T47D (cell line): ENCODE results near the gene RPL41.
A peak's percentile ranks its signal among the peaks of the same experiment; 100 is the strongest.
"Not testable (repeated sequence)": the region's sequence is repeated elsewhere in the genome, so short reads cannot be mapped to it uniquely, and the experiment has no call there.

Experiments used
- DNase-seq, 2 experiments: peaks; one replicate each; pipeline versions ENCODE4 v3.0.0 to v3.0.0-alpha.2; 2011 to 2012; ENCODE audit warnings: low read depth in 1 of 2, low spot score in 1 of 2
- JUND ChIP-seq: IDR thresholded peaks from 2 replicates; pipeline ENCODE4 v1.6.1; 2012; ENCODE audit warnings: low read depth
- in situ Hi-C: cut with HindIII; loops from 2 replicates; pipeline ENCODE4 v1.10.0; 2016; ENCODE audit warnings: low sequenced_read_pairs, low pct_unique_long_range_greater_than_20kb

RPL41 gene

DNA sequence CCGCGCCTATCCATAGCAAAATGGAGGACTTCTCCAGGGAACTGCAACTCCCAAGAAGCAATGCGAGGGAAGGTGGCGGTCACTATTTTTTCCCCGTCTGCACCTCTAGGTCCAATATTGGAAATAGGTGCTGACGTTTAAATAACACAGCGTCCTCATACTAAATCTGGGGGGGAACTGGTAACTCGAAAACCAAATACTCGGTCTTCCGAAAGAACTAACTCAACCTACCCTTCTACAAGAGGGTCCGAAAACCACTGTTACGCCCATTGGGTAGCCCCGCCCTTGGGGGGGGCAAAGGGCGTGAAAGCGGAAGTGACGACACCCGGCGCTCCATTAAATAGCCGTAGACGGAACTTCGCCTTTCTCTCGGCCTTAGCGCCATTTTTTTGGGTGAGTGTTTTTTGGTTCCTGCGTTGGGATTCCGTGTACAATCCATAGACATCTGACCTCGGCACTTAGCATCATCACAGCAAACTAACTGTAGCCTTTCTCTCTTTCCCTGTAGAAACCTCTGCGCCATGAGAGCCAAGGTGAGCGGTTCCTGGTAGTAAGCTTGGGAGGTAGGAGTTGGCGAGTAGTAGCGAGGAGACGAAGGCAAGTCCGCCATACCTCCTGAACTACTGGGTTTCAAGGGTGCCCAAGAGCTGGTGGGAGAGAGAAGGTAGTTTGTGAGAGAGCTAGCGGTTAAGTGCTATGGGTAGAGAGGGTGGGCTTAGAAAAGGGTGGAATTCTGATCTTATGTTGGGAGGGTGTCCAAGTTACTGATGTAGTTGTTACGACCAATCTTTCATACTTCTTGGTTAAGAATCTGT lies at the start of gene RPL41:
TSS of gene RPL41 (plus strand) at position 367 of the 815 bp plus-strand sequence.
- peak in 1 of 2 experiments; percentile 98 for DNase-seq
- in situ Hi-C loops = no loop called here
- TF ChIP-seq JUND = no peak; the same call in 1 of the 2 replicates

GRCh38 chr12:56071648-56072047 lies 44.8 kb upstream of the RPL41 start:
- no peak for DNase-seq
- in situ Hi-C loops = no loop called here
- no peak for TF ChIP-seq JUND

DNA sequence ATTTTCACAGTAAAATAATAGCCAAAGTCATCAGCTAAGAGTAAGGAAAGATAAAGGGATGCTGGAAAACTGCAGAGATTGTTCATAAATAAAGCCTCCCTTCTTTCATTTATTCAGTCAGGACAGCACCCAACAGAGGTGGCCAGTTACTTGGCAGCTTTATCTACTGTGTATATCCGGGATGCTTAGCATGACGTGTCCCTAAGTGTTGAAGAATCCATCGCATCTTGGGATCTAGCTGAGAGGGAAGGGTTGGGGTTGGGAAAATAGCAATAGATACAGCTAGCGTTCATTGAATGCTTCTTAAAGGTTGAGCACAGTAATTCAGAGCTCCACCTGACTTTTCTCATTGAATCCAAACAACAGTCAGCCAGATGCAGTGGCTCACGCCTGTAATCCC lies 42.0 kb upstream of the RPL41 start:
- no peak for DNase-seq
- in situ Hi-C loops = no loop called here
- no peak for TF ChIP-seq JUND

- DNase-seq, in situ Hi-C loops: not testable (repeated sequence)
These were observed 38.5 kb upstream of the RPL41 start for GRCh38 chr12:56077966-56078365.

GRCh38 chr12:56078427-56078826 lies 38.0 kb upstream of the RPL41 start:
- DNase-seq = no peak
- TF ChIP-seq JUND = no peak
- in situ Hi-C loops = no loop called here

DNA sequence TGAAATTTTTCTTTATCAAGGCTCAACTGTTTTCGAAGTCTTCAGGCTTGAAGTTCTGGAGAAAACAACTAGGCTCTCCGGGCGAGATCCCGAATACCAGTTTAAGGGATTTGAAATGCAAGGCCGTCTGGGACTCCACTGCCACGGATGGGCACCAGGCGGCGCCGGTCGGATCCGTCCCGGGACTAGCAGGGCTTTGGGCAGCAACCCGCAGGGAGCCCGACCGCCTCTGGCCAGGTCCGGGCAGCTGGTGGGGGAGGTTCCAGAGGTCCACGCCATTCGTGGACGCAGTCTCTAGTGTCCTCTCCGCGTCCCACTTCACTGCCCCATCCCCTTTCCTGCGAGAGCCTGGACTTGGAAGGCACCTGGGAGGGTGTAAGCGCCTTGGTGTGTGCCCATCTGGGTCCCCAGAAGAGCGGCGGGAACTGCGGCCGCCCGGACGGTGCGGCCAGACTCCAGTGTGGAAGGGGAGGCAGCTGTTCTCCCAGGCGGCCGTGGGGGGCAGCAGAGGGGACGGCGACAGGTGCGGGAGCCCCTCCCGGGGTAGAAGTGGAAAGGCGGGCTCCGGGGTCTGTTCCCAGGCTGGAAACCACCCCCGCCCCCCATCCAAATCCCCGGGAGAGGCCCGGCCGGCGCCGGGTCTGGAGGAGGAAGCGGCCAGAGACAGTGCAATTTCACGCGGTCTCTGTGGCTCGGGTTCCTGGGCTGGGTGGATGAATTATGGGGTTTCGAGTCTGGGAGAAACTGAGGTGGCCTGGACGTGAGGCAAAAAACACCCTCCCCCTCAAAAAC lies 37.3 kb upstream of the RPL41 start:
- in situ Hi-C loops = no loop called here
- TF ChIP-seq JUND = no peak
- DNase-seq = peak; percentile 84 to 96

DNA sequence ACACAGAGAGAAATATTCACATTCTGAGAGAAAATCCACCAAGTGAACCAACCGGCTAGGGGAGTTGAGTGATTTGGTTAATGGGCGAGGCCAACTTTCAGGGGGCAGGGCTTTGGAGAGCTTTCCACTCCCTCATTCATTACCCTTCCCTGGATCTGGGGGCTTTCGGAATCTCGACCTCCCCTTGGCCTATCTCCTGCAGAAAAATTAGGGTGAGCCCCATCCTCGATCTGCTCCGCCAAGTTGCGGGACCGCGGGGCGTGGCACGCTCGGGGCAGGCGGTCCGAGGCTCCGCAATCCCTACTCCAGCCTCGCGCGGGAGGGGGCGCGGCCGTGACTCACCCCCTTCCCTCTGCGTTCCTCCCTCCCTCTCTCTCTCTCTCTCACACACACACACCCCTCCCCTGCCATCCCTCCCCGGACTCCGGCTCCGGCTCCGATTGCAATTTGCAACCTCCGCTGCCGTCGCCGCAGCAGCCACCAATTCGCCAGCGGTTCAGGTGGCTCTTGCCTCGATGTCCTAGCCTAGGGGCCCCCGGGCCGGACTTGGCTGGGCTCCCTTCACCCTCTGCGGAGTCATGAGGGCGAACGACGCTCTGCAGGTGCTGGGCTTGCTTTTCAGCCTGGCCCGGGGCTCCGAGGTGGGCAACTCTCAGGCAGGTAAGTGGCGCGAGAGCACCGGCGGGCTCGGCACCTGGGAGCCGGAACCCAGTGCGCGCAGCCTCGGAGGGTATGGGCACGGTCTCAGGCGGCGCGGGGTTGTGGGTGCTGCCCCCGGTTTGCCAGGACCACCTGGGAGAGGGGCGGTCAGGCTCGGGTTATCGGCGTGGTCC lies 36.5 kb upstream of the RPL41 start, which contains the start of gene ERBB3:
TSS of gene ERBB3 (plus strand) at position 443 of the 833 bp plus-strand sequence. CDS start at position 579, 136 bp downstream.
- in situ Hi-C loops = no loop called here
- peak; percentile 88 to 98 for DNase-seq
- peak; percentile 50; the same call in 1 of the 2 replicates for TF ChIP-seq JUND

- no peak for TF ChIP-seq JUND
- DNase-seq = peak in 1 of 2 experiments; percentile 75
- in situ Hi-C loops = no loop called here
These were observed 35.8 kb upstream of the RPL41 start for GRCh38 chr12:56080556-56081138.

GRCh38 chr12:56081393-56082347 lies 34.8 kb upstream of the RPL41 start:
- in situ Hi-C loops = no loop called here
- peak; percentile 60 to 81 for DNase-seq
- TF ChIP-seq JUND = no peak

- TF ChIP-seq JUND = no peak
- DNase-seq = no peak
- in situ Hi-C loops = no loop called here
These were observed 34.1 kb upstream of the RPL41 start for GRCh38 chr12:56082382-56082781.

- no peak for TF ChIP-seq JUND
- no peak for DNase-seq
These were observed 33.5 kb upstream of the RPL41 start for GRCh38 chr12:56082967-56083366.

More at GRCh38 chr12:56082967-56083366, 33.5 kb upstream of the RPL41 start:
- in situ Hi-C loops = no loop called here
